ENCODE measurements around the gene CARMIL3.

CARMIL3 gene

GRCh38 chr14:24080142-24080530, 28.3 kb downstream of the CARMIL3 start:
- in situ Hi-C loops (cut with MboI; ENCODE audit: low sequenced_read_pairs, unreplicated experiment): no loop called here
- no peak for DNase-seq (ENCODE audit: low spot score)
- TF ChIP-seq, protein P1, sequence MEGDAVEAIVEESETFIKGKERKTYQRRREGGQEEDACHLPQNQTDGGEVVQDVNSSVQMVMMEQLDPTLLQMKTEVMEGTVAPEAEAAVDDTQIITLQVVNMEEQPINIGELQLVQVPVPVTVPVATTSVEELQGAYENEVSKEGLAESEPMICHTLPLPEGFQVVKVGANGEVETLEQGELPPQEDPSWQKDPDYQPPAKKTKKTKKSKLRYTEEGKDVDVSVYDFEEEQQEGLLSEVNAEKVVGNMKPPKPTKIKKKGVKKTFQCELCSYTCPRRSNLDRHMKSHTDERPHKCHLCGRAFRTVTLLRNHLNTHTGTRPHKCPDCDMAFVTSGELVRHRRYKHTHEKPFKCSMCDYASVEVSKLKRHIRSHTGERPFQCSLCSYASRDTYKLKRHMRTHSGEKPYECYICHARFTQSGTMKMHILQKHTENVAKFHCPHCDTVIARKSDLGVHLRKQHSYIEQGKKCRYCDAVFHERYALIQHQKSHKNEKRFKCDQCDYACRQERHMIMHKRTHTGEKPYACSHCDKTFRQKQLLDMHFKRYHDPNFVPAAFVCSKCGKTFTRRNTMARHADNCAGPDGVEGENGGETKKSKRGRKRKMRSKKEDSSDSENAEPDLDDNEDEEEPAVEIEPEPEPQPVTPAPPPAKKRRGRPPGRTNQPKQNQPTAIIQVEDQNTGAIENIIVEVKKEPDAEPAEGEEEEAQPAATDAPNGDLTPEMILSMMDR (IDR thresholded peaks at IDR 0.05; ENCODE audit: borderline replicate concordance, control extremely low read depth, extremely low read depth, insufficient read depth, missing control alignments): no peak

GRCh38 chr14:24080888-24081738, 29.3 kb downstream of the CARMIL3 start:
- in situ Hi-C loops (cut with MboI; ENCODE audit: low sequenced_read_pairs, unreplicated experiment): no loop called here
- peak; percentile 89 for DNase-seq (ENCODE audit: low spot score)
- TF ChIP-seq, protein P1 (IDR thresholded peaks at IDR 0.05; ENCODE audit: borderline replicate concordance, control extremely low read depth, extremely low read depth, insufficient read depth, missing control alignments): no peak

DNA sequence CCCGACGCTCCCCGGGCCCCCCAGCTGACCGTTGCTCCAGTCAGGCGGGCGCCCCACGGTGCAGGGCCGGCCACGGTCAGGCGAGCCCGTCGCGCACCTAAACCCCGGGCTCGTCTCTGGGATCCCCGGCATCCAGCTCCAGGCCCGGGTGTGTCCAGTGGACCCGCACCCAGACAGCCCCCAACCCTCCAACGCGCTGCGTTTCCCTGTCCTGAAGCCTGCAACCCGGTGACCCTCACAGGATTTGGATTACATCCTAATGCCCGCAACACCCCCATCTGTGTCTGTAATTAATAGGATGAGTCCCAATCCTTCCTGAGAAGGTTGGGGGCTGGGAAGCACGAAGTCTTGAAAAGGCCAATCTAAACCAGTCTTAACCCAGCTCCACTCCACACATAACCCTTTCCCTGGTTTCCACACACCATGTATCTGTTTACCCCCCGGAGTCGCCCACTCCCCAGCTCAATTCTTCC, 30.0 kb downstream of the CARMIL3 start:
- DNase-seq (ENCODE audit: low spot score): no peak
- in situ Hi-C loops (cut with MboI; ENCODE audit: low sequenced_read_pairs, unreplicated experiment): no loop called here
- TF ChIP-seq, protein P1 (IDR thresholded peaks at IDR 0.05; ENCODE audit: borderline replicate concordance, control extremely low read depth, extremely low read depth, insufficient read depth, missing control alignments): no peak

- in situ Hi-C loops (cut with MboI; ENCODE audit: low sequenced_read_pairs, unreplicated experiment): no loop called here
- DNase-seq (ENCODE audit: low spot score): no peak
- TF ChIP-seq, protein P1 (IDR thresholded peaks at IDR 0.05; ENCODE audit: borderline replicate concordance, control extremely low read depth, extremely low read depth, insufficient read depth, missing control alignments): no peak
Measured at GRCh38 chr14:24082411-24083080, 30.7 kb downstream of the CARMIL3 start.

DNA sequence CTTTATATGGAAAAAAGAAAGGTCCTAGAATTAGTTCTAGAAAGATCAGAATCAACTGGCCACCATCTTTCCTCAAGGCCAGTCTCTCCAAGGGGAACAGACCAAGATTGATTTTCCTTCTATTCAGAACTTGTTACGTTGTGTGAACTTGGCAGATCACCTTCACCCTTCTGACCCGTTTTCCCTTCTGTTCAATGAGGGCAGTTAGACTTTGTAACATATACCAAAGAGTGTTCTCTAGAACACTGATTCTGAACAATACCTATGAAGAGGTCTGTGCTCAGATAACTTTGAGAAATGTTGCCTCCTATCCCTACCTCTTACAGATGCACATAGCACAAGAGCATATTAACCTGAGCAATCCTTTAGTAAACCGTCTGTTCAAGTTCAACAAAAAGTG, 31.7 kb downstream of the CARMIL3 start:
- TF ChIP-seq, protein P1 (IDR thresholded peaks at IDR 0.05; ENCODE audit: borderline replicate concordance, control extremely low read depth, extremely low read depth, insufficient read depth, missing control alignments): no peak
- DNase-seq (ENCODE audit: low spot score): no peak
- in situ Hi-C loops (cut with MboI; ENCODE audit: low sequenced_read_pairs, unreplicated experiment): no loop called here

DNA sequence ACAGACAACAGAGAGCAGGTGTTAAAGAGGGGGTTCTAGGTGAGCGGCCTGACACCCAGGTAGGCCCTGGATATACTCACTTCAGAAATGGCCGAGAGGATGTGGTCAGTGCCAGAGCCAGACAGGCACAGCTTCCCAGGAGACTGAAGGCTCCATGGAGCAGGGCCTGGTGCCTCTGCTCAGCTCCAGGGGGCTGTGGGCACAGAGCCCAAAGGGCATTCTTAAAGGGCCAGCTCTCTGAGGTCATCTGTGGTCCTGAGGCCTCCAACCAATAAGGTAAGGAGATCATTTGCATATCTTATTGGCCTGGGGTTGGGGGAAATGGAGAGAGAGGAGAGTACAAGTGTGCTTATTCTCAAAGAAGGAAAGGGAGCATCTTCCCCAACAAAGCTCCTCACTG, 32.6 kb downstream of the CARMIL3 start:
- DNase-seq (ENCODE audit: low spot score): no peak
- TF ChIP-seq, protein P1 (IDR thresholded peaks at IDR 0.05; ENCODE audit: borderline replicate concordance, control extremely low read depth, extremely low read depth, insufficient read depth, missing control alignments): no peak
- in situ Hi-C loops (cut with MboI; ENCODE audit: low sequenced_read_pairs, unreplicated experiment): no loop called here

All from GM13976 (cell line).